ENCODE data around the gene CD180.
"Not testable (repeated sequence)": the region's sequence is repeated elsewhere in the genome, so short reads cannot be mapped to it uniquely, and the experiment has no call there.

The CD180 gene

GRCh38 chr5:67181648-67182221, 14.9 kb downstream of the CD180 start:
- Histone ChIP-seq H3K4me3 (ENCODE audit: low read depth, low read length) (no peak overlapping the region), H3K27me3 (no peaks in the 10 kb centered on the region), H3K9me3 (peaks cover 6% of the 10 kb centered on the region; the same call in 1 of the 2 replicates), H3K4me1 (peaks cover 24% of the 10 kb centered on the region), H3K36me3 (no peaks in the 10 kb centered on the region)
- TF ChIP-seq CTCF (IDR thresholded peaks at IDR 0.05; ENCODE audit: low read depth, low read length): no peak
- no peak for DNase-seq

- Histone ChIP-seq H3K27me3 (no peaks in the 10 kb centered on the region), H3K4me1 (peaks cover 31% of the 10 kb centered on the region), H3K4me3 (ENCODE audit: low read depth, low read length) (no peak overlapping the region), H3K9me3 (peaks cover 6% of the 10 kb centered on the region; the same call in 1 of the 2 replicates), H3K36me3 (no peaks in the 10 kb centered on the region)
- no peak for TF ChIP-seq CTCF (IDR thresholded peaks at IDR 0.05; ENCODE audit: low read depth, low read length)
- no peak for DNase-seq
Observed at GRCh38 chr5:67179697-67180361, 16.8 kb downstream of the CD180 start.

- H3K4me3 ChIP-seq (ENCODE audit: low read depth, low read length): no peak overlapping the region
- peaks cover 31% of the 10 kb centered on the region for H3K4me1 ChIP-seq
- H3K9me3 ChIP-seq: peaks cover 6% of the 10 kb centered on the region; the same call in 1 of the 2 replicates
- TF ChIP-seq CTCF (IDR thresholded peaks at IDR 0.05; ENCODE audit: low read depth, low read length): no peak
- H3K27me3 ChIP-seq: no peaks in the 10 kb centered on the region
- H3K36me3 ChIP-seq: no peaks in the 10 kb centered on the region
- no peak for DNase-seq
Observed at GRCh38 chr5:67178966-67179365, 17.6 kb downstream of the CD180 start.

DNA sequence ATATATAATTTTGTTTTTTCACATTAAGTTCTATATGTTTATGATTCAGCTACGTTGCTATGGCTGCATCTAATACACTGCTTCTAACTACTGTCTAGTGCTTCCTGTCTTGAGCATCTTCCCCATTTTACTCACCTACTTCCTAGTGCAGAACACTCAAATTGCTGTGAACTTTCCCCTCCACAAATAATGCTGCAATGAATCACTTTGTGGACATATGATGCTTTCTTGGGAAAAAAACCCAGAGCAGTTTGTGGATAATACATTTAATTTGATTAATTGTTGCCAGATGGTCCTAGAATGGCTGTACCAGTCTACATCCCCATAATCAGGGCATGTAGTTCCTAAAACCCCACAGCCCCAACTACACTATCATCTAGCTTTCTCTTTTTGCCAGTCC, 18.5 kb downstream of the CD180 start:
- Histone ChIP-seq H3K27me3 (no peaks in the 10 kb centered on the region), H3K9me3 (peaks cover 6% of the 10 kb centered on the region; the same call in 1 of the 2 replicates), H3K36me3 (no peaks in the 10 kb centered on the region), H3K4me1 (peaks cover 31% of the 10 kb centered on the region), H3K4me3 (ENCODE audit: low read depth, low read length) (no peak overlapping the region)
- TF ChIP-seq CTCF (IDR thresholded peaks at IDR 0.05; ENCODE audit: low read depth, low read length): no peak
- peak; percentile 44 for DNase-seq

- Histone ChIP-seq H3K4me3 (ENCODE audit: low read depth, low read length) (no peak overlapping the region), H3K36me3 (no peaks in the 10 kb centered on the region), H3K9me3 (peaks cover 6% of the 10 kb centered on the region; the same call in 1 of the 2 replicates), H3K27me3 (no peaks in the 10 kb centered on the region), H3K4me1 (peaks cover 31% of the 10 kb centered on the region)
- no peak for DNase-seq
- TF ChIP-seq CTCF (IDR thresholded peaks at IDR 0.05; ENCODE audit: low read depth, low read length): no peak
Observed at GRCh38 chr5:67176936-67177335, 19.7 kb downstream of the CD180 start.

GRCh38 chr5:67173959-67174358, 22.6 kb downstream of the CD180 start:
- TF ChIP-seq CTCF (IDR thresholded peaks at IDR 0.05; ENCODE audit: low read depth, low read length): no peak
- Histone ChIP-seq H3K9me3 (peaks cover 6% of the 10 kb centered on the region; the same call in 1 of the 2 replicates), H3K27me3 (no peaks in the 10 kb centered on the region), H3K36me3 (no peaks in the 10 kb centered on the region), H3K4me1 (peaks cover 19% of the 10 kb centered on the region), H3K4me3 (ENCODE audit: low read depth, low read length) (no peak overlapping the region)
- DNase-seq: no peak

GRCh38 chr5:67173351-67173750, 23.2 kb downstream of the CD180 start:
- not testable (repeated sequence) for H3K9me3 ChIP-seq; H3K4me3 ChIP-seq (ENCODE audit: low read depth, low read length); H3K36me3 ChIP-seq; H3K27me3 ChIP-seq; DNase-seq
- peaks cover 13% of the 10 kb centered on the region for H3K4me1 ChIP-seq

Data from BE2C (cell line).